Right cardiac atrium (tissue), 5 donors: ENCODE measurements around the gene APOBEC3A. TPM values are rescaled to one million over a fixed set of nuclear protein-coding genes. Genes with fewer than 3 reads are reported as not detected.

Experiments
- ATAC-seq, 2 donors: fragments of 200-7000 bp; cut with Tn5 transposase; one replicate each; pipeline versions ENCODE4 v1.8.0 to v1.9.1; 2020; ENCODE audit warnings: moderate library complexity in 2 of 2, mild to moderate bottlenecking in 1 of 2
- DNase-seq, 3 donors: peaks; one replicate each; pipeline ENCODE4 v3.0.0-alpha.2; 2020
- H3K27ac ChIP-seq: one replicate; pipeline ENCODE4 v1.5.1; 2013; ENCODE audit warnings: mild to moderate bottlenecking, low read length, control low read depth, moderate library complexity
- H3K27me3 ChIP-seq: one replicate; pipeline ENCODE4 v1.6.1; 2013; ENCODE audit not compliant: control insufficient read depth, insufficient read depth
- H3K4me1 ChIP-seq: one replicate; pipeline ENCODE4 v1.6.1; 2013; ENCODE audit warnings: low read length; ENCODE audit not compliant: control insufficient read depth, insufficient read depth
- H3K4me3 ChIP-seq: one replicate; pipeline ENCODE4 v1.5.1; 2013; ENCODE audit warnings: low read length, control low read depth
- H3K9me3 ChIP-seq: one replicate; pipeline ENCODE4 v1.6.1; 2013; ENCODE audit warnings: low read length; ENCODE audit not compliant: control insufficient read depth
- WGBS: extraction: QIAGEN DNeasy Blood & Tissue Kit; methylation state at CpG from one replicate; pipeline ENCODE4 v1.1.7; 2013; 5-methylcytosine and 5-hydroxymethylcytosine counted together
- intact Hi-C, 4 donors: fragments of 100-400 bp; cut with DNase I; formaldehyde crosslinking; loops; one replicate each; pipeline versions ENCODE4 v1.11.0 to v1.14.0; 2022 to 2023
- long read RNA-seq, 4 donors: library from polyadenylated mRNA; unstranded; transcript quantifications; one replicate each; pipeline ENCODE4 v2.0.0, GENCODE V29; 2020 to 2021
- polyA plus RNA-seq: library from polyadenylated mRNA; stranded (reverse); fragments of 200-250 nt; gene quantifications from one replicate; pipeline ENCODE4 v1.2.3, GENCODE V29; 2013
- total RNA-seq, 4 donors: library from RNA; stranded (reverse); fragmentation: NEBNext Ultra II Directional; extraction: Animal tissue kit (Norgen Biotek cat#: 25700); gene quantifications; one replicate each; pipeline ENCODE4 v1.2.1, GENCODE V29; 2021
- donor health status: healthy with polysubstance abuse.
- donor health status: DM: no; HTN: yes; CAD: no.
- donor health status: DM: no; HTN: no; CAD: no.
- donor health status: DM: no; HTN: yes; CAD: no; lungs with severe emphysema.
- donor health status: DM: yes; HTN: yes; CAD: no.

The APOBEC3A gene
- total RNA-seq (under 1 TPM; 0.23 to 0.94 (median 0.65) TPM), polyA plus RNA-seq (0.14 TPM)
- long read RNA-seq, donor 1: 0 reads
- long read RNA-seq, donor 2: 0 reads
- long read RNA-seq, donor 3, partial matches to known transcripts: 0 of 1 reads
- long read RNA-seq, donor 3, other reads (novel, unspliced or antisense): 0 of 1 reads
- long read RNA-seq, donor 4: 0 reads

GRCh38 chr22:38957046-38957770 is at the start of gene APOBEC3A:
APOBEC3A (plus strand) TSS chr22:38957609; CDS start chr22:38957692, 83 bp downstream.
- ATAC-seq (no peak), DNase-seq (peak in 1 of 3 donors; percentile 66)
- no peak within 1 kb of the TSS for H3K4me3 ChIP-seq
- no peak within 1 kb of the TSS for H3K27ac ChIP-seq
- no peaks in the 10 kb centered on the region for H3K4me1 ChIP-seq
- intact Hi-C loops: no loop called here
- 87% methylated on average over 11 of the region's 11 CpGs for WGBS
- H3K9me3 ChIP-seq: no peaks in the 10 kb centered on the region
- H3K27me3 ChIP-seq: no peaks in the 10 kb centered on the region

DNA sequence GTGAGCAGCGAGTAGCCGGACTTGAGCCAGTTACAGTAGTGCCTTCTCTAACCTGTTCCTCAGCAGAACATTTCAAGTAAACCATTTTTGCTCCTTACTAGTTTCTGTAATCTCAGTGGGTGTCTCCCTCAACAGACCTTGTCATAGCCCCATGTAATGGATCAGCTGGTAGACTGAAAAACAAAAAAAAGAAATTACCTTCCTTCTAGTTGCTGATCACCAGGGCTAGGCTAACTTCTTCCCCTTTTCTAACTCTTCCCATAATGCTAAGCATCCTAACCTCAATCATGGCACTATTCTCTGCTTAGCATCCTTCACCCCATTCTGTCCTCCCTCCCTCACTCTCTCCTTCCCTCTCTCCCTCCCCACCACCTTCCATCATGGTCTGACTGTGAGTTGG is 49.6 kb upstream of the APOBEC3A start:
- Histone ChIP-seq H3K4me3 (no peak overlapping the region), H3K9me3 (no peaks in the 10 kb centered on the region), H3K27me3 (no peaks in the 10 kb centered on the region), H3K27ac (no peak overlapping the region), H3K4me1 (no peaks in the 10 kb centered on the region)
- intact Hi-C loops: no loop called here
- DNase-seq (no peak), ATAC-seq (no peak)
- WGBS: 85% methylated on average over 2 of the region's 2 CpGs

- Histone ChIP-seq H3K9me3 (no peaks in the 10 kb centered on the region), H3K27me3 (no peaks in the 10 kb centered on the region), H3K27ac (no peak overlapping the region), H3K4me3 (no peak overlapping the region), H3K4me1 (no peaks in the 10 kb centered on the region)
- 49% methylated on average over 1 of the region's 1 CpG for WGBS
- intact Hi-C loops: no loop called here
- ATAC-seq (no peak), DNase-seq (no peak)
Measured at GRCh38 chr22:38911434-38911833, 46.0 kb upstream of the APOBEC3A start.

DNA sequence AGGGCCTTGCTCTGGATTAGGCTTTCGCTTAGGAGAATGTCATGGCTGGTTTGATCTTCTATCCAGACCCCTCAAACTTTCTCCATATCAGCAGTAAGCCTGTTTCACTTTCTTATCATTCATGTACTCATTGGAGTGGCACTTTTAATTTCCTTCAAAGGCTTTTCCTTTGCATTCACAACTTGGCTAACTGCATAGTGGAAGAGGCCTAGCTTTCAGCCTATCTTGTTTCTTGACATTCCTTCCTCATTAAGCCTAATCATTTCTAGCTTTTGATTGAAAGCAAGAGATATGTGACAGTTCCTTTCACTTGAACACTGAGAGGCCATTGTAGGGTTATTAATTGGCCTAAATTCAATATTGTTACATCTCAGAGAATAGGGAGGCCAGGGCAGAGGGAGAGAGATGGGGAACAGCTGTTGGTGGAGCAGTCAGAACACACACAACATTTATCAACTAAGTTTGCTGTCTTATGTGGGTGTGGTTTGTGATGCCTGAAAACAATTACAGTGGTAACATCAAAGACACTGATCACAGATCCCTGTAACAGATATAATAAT is 37.7 kb upstream of the APOBEC3A start:
- intact Hi-C loops: loop anchor here in 2 of 4 donors (5.0 to 10.0 kb wide), 2 partner anchors 37 to 45 kb away; partner anchors contain the start of gene CBX6 (in 1 of the 2)
- Histone ChIP-seq H3K9me3 (no peaks in the 10 kb centered on the region), H3K27ac (no peak overlapping the region), H3K4me1 (no peaks in the 10 kb centered on the region), H3K27me3 (no peaks in the 10 kb centered on the region), H3K4me3 (no peak overlapping the region)
- DNase-seq: no peak
- WGBS: 88% methylated on average over 1 of the region's 1 CpG
- no peak for ATAC-seq

GRCh38 chr22:38921120-38921519 is 36.3 kb upstream of the APOBEC3A start:
- Histone ChIP-seq H3K27me3 (no peaks in the 10 kb centered on the region), H3K9me3 (no peaks in the 10 kb centered on the region), H3K4me1 (no peaks in the 10 kb centered on the region), H3K27ac (no peak overlapping the region), H3K4me3 (no peak overlapping the region)
- intact Hi-C loops: loop anchor here in 2 of 4 donors (5.0 to 10.0 kb wide), 2 partner anchors 39 to 46 kb away; partner anchors contain the start of gene CBX6 (in 1 of the 2)
- WGBS: 42% methylated on average over 6 of the region's 6 CpGs
- no peak for DNase-seq
- ATAC-seq: no peak

- ATAC-seq (no peak), DNase-seq (no peak)
- no peaks in the 10 kb centered on the region for H3K27me3 ChIP-seq
- H3K9me3 ChIP-seq: no peaks in the 10 kb centered on the region
- H3K4me1 ChIP-seq: no peaks in the 10 kb centered on the region
- H3K27ac ChIP-seq: no peak overlapping the region
- intact Hi-C loops: loop anchor here in 2 of 4 donors (5.0 to 10.0 kb wide), 2 partner anchors 40 to 47 kb away; partner anchors contain the start of gene CBX6 (in 1 of the 2)
- WGBS: 84% methylated on average over 4 of the region's 4 CpGs
- no peak overlapping the region for H3K4me3 ChIP-seq
Measured at GRCh38 chr22:38921806-38922205, 35.6 kb upstream of the APOBEC3A start.

- peak; percentile 96 to 97 for ATAC-seq
- H3K4me1 ChIP-seq: no peaks in the 10 kb centered on the region
- H3K4me3 ChIP-seq: no peak overlapping the region
- WGBS: 24% methylated on average over 10 of the region's 10 CpGs
- DNase-seq: peak; percentile 79 to 89 (median 87)
- no peaks in the 10 kb centered on the region for H3K27me3 ChIP-seq
- H3K9me3 ChIP-seq: no peaks in the 10 kb centered on the region
- H3K27ac ChIP-seq: peak overlapping the region; percentile 76
- intact Hi-C loops: loop anchor here in 3 of 4 donors (2.0 to 10.0 kb wide), 3 partner anchors 41 to 51 kb away; partner anchors contain the start of gene CBX6 (in 2 of the 3)
Measured at GRCh38 chr22:38923463-38924346, 33.7 kb upstream of the APOBEC3A start.

DNA sequence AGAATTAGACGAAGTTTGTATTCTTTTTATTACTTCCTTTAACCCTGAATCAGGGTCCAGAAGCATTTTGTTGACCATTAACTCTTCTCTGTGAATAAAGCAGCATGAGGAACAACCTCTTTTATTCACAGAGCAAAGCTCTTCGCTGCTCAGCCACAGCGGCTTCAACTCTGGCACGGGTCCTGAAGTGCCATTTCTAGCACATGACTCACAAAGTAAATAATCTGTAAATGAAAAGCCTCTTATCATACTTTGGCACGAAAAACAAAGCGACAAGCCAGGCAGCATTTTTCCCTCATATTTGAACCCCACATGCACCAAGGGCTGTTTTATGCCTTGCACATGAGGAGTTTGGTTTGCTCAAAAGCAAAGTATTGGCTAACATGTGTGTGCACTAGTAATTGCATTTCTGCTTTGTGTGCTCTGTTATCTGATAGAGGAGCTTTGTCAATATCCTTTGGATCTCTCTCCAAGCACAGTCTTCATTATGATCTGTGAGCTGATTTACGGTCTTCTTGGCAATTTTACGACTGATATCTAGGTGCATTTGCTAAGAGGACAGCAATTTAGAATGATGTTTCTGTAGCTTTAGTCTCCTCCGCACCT is 33.0 kb upstream of the APOBEC3A start:
- DNase-seq: peak; percentile 85 to 92 (median 90)
- H3K4me3 ChIP-seq: no peak overlapping the region

GRCh38 chr22:38925571-38926041 is 31.8 kb upstream of the APOBEC3A start:
- Histone ChIP-seq H3K27me3 (no peaks in the 10 kb centered on the region), H3K4me3 (no peak overlapping the region), H3K27ac (no peak overlapping the region), H3K4me1 (no peaks in the 10 kb centered on the region), H3K9me3 (no peaks in the 10 kb centered on the region)
- ATAC-seq: no peak
- intact Hi-C loops: loop anchor here in 2 of 4 donors (2.0 to 10.0 kb wide), 2 partner anchors 51 to 53 kb away; partner anchors contain the start of gene CBX6 (in 2 of the 2)
- WGBS: 82% methylated on average over 7 of the region's 7 CpGs
- no peak for DNase-seq

More for the DNA sequence above, 33.0 kb upstream of the APOBEC3A start:
- Histone ChIP-seq H3K4me1 (no peaks in the 10 kb centered on the region), H3K9me3 (no peaks in the 10 kb centered on the region), H3K27me3 (no peaks in the 10 kb centered on the region), H3K27ac (peak overlapping the region; percentile 76)
- WGBS: 14% methylated on average over 9 of the region's 9 CpGs
- intact Hi-C loops: loop anchor here in 3 of 4 donors (2.0 to 10.0 kb wide), 3 partner anchors 42 to 52 kb away; partner anchors contain the start of gene CBX6 (in 2 of the 3)
- peak; percentile 75 to 84 for ATAC-seq
